ENCODE measurements around the gene B3GNT7. TPM values are rescaled to one million over a fixed set of nuclear protein-coding genes. Genes with fewer than 3 reads are reported as not detected.

The B3GNT7 gene
- total and polyA plus RNA-seq, 2 of the 8 experiments (the other 6 are each of a cell fraction or from before 2014, with no cell fraction given): 26.4 to 73.1 TPM

DNA sequence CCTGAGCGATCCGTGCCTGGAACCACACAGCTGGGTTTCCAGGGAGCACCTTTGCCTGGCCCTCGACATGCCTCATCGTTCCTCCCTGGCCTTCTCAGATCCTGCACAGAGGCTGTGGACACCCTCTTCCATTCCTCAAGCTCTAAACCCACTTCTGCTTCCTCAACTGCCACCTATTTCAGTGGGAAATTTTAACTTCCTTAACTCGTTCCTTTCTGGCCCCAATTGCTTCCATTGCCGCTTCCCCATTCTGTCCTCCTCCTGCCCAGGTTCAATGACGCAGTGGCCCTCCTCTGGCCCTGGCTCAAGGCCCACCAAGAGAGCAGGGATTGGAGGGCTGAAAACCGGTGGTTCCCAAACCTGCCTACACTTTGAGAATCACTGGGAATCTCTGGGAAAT lies 4.8 kb upstream of the B3GNT7 start (continued):
- no peak for TF ChIP-seq ASH2L (IDR thresholded peaks at IDR 0.05; ENCODE audit: low read length)
- no peak for TF ChIP-seq CHD7 (IDR thresholded peaks at IDR 0.05; ENCODE audit: insufficient replicate concordance, low read length)
- no peak for TF ChIP-seq POU5F1 (IDR thresholded peaks at IDR 0.05; ENCODE audit: low read depth, low read length)
- TF ChIP-seq TBP (IDR thresholded peaks at IDR 0.05; ENCODE audit: low read depth, low read length): no peak
- no peak for TF ChIP-seq TEAD4 (IDR thresholded peaks at IDR 0.05; ENCODE audit: low read depth, low read length)
- no peak for TF ChIP-seq GABPA (IDR thresholded peaks at IDR 0.05; ENCODE audit: borderline replicate concordance, insufficient read depth, low read length)
- no peak for TF ChIP-seq EP300 (IDR thresholded peaks at IDR 0.05; ENCODE audit: borderline replicate concordance in 1 of 2, low read depth in 2 of 2, low read length in 2 of 2)
- no peak for TF ChIP-seq EGR1 (IDR thresholded peaks at IDR 0.05; ENCODE audit: borderline replicate concordance, low read depth, low read length)
- TF ChIP-seq KDM1A (IDR thresholded peaks at IDR 0.05; ENCODE audit: borderline replicate concordance, low read length): no peak
- no peak for TF ChIP-seq KDM5A (IDR thresholded peaks at IDR 0.05; ENCODE audit: low read length)
